GM23338 (cell line): ENCODE results near the gene TMEM165. TPM values are rescaled to one million over a fixed set of nuclear protein-coding genes. Genes with fewer than 3 reads are reported as not detected.

Experiments used
- EZH2 ChIP-seq: fragments of 200-600 bp; sonication (generic); IDR thresholded peaks from one replicate; pipeline ENCODE4 v1.8.0; 2017; ENCODE audit warnings: antibody characterized with exemption, mild to moderate bottlenecking, low read depth; ENCODE audit not compliant: unreplicated experiment
- NANOG ChIP-seq: IDR thresholded peaks from 2 replicates; pipeline ENCODE4 v1.6.1; 2016; ENCODE audit warnings: antibody characterized with exemption, borderline replicate concordance
- REST ChIP-seq: IDR thresholded peaks from one replicate; pipeline ENCODE4 v1.6.1; 2018; ENCODE audit warnings: antibody characterized with exemption; ENCODE audit not compliant: unreplicated experiment
- STAT1 ChIP-seq: IDR thresholded peaks from one replicate; pipeline ENCODE4 v1.6.1; 2016; ENCODE audit warnings: antibody characterized with exemption; ENCODE audit not compliant: unreplicated experiment
- ZNF114 ChIP-seq: fragments of 250-450 bp; sonication (Bioruptor Pico); IDR thresholded peaks from 2 replicates; pipeline ENCODE4 v1.5.0; 2020; ENCODE audit warnings: mild to moderate bottlenecking, moderate library complexity
- polyA plus RNA-seq: library from polyadenylated mRNA; unstranded; fragments of >200 nt; fragmentation: Nextera tagmentation; extraction: Ambion mirVana; gene quantifications from 2 replicates; pipeline ENCODE4 v1.2.1, GENCODE V29; 2016
- total RNA-seq: library from RNA; depleted of rRNA; stranded (reverse); fragments of >200 nt; shearing (Covaris generic); gene quantifications from 2 replicates; pipeline ENCODE4 v1.2.3, GENCODE V29; 2014
- TF ChIP-seq, protein P1 (sequence below): fragments of 250-450 bp; sonication (Bioruptor Pico); IDR thresholded peaks from 2 replicates; pipeline ENCODE4 v1.5.0; 2020; ENCODE audit warnings: mild to moderate bottlenecking, moderate library complexity
- TF ChIP-seq, protein P2 (sequence below): IDR thresholded peaks from 2 replicates; pipeline ENCODE4 v1.6.1; 2016; ENCODE audit warnings: antibody characterized with exemption

TMEM165 gene
- total and polyA plus RNA-seq, 2 experiments from 2014 or later, result 125 to 171 TPM

DNA sequence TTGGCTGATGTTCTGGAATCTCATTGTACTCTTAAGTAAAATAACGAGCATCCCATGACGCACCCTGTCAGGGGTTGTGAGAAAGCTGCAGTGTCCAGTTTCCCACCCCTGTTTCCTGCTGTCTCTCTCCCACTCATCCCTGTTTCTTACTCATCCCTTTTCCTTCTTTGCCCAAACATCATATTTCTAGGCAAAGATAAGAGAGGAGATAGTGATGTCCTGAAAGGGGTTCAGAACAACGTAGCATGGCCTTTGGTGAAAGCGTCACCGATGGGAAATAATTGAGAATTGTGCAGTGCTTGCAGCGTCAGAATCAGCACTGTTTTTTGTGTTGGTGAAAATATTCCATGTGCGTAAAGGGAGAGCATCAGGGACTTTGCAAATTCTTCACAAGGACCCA, 23.5 kb upstream of the TMEM165 start (continued):
- TF ChIP-seq, protein P1, sequence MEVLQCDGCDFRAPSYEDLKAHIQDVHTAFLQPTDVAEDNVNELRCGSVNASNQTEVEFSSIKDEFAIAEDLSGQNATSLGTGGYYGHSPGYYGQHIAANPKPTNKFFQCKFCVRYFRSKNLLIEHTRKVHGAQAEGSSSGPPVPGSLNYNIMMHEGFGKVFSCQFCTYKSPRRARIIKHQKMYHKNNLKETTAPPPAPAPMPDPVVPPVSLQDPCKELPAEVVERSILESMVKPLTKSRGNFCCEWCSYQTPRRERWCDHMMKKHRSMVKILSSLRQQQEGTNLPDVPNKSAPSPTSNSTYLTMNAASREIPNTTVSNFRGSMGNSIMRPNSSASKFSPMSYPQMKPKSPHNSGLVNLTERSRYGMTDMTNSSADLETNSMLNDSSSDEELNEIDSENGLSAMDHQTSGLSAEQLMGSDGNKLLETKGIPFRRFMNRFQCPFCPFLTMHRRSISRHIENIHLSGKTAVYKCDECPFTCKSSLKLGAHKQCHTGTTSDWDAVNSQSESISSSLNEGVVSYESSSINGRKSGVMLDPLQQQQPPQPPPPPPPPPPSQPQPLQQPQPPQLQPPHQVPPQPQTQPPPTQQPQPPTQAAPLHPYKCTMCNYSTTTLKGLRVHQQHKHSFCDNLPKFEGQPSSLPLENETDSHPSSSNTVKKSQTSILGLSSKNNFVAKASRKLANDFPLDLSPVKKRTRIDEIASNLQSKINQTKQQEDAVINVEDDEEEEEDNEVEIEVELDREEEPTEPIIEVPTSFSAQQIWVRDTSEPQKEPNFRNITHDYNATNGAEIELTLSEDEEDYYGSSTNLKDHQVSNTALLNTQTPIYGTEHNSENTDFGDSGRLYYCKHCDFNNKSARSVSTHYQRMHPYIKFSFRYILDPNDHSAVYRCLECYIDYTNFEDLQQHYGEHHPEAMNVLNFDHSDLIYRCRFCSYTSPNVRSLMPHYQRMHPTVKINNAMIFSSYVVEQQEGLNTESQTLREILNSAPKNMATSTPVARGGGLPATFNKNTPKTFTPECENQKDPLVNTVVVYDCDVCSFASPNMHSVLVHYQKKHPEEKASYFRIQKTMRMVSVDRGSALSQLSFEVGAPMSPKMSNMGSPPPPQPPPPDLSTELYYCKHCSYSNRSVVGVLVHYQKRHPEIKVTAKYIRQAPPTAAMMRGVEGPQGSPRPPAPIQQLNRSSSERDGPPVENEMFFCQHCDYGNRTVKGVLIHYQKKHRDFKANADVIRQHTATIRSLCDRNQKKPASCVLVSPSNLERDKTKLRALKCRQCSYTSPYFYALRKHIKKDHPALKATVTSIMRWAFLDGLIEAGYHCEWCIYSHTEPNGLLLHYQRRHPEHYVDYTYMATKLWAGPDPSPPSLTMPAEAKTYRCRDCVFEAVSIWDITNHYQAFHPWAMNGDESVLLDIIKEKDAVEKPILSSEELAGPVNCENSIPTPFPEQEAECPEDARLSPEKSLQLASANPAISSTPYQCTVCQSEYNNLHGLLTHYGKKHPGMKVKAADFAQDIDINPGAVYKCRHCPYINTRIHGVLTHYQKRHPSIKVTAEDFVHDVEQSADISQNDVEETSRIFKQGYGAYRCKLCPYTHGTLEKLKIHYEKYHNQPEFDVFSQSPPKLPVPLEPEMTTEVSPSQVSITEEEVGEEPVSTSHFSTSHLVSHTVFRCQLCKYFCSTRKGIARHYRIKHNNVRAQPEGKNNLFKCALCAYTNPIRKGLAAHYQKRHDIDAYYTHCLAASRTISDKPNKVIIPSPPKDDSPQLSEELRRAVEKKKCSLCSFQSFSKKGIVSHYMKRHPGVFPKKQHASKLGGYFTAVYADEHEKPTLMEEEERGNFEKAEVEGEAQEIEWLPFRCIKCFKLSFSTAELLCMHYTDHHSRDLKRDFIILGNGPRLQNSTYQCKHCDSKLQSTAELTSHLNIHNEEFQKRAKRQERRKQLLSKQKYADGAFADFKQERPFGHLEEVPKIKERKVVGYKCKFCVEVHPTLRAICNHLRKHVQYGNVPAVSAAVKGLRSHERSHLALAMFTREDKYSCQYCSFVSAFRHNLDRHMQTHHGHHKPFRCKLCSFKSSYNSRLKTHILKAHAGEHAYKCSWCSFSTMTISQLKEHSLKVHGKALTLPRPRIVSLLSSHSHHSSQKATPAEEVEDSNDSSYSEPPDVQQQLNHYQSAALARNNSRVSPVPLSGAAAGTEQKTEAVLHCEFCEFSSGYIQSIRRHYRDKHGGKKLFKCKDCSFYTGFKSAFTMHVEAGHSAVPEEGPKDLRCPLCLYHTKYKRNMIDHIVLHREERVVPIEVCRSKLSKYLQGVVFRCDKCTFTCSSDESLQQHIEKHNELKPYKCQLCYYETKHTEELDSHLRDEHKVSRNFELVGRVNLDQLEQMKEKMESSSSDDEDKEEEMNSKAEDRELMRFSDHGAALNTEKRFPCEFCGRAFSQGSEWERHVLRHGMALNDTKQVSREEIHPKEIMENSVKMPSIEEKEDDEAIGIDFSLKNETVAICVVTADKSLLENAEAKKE (CRISPR knock-in tag), result no peak
- TF ChIP-seq EZH2 (no peak), STAT1 (no peak), ZNF114 (no peak), REST (no peak), NANOG (no peak)
- TF ChIP-seq, protein P2, sequence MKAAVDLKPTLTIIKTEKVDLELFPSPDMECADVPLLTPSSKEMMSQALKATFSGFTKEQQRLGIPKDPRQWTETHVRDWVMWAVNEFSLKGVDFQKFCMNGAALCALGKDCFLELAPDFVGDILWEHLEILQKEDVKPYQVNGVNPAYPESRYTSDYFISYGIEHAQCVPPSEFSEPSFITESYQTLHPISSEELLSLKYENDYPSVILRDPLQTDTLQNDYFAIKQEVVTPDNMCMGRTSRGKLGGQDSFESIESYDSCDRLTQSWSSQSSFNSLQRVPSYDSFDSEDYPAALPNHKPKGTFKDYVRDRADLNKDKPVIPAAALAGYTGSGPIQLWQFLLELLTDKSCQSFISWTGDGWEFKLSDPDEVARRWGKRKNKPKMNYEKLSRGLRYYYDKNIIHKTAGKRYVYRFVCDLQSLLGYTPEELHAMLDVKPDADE, result no peak
